ENCODE results near the gene PACRG. TPM values are rescaled to one million over a fixed set of nuclear protein-coding genes. Genes with fewer than 3 reads are reported as not detected.

The PACRG gene
- total RNA-seq, 4 donors from 2014 or later, result 1.7 to 7.7 (median 3.7) TPM

GRCh38 chr6:163339466-163339865 is 611.7 kb downstream of the PACRG start:
- Histone ChIP-seq H3K4me3 (replicated peaks in 1 of 3) (no peak overlapping the region), H3K9me3 (no peaks in the 10 kb centered on the region), H3K36me3 (no peaks in the 10 kb centered on the region), H3K27ac (peak overlapping the region in 1 of 3 donors; percentile 13), H3K27me3 (no peaks in the 10 kb centered on the region), H3K4me1 (peaks cover 0 to 11% of the 10 kb centered on the region in 2 donors)
- TF ChIP-seq, protein P1, sequence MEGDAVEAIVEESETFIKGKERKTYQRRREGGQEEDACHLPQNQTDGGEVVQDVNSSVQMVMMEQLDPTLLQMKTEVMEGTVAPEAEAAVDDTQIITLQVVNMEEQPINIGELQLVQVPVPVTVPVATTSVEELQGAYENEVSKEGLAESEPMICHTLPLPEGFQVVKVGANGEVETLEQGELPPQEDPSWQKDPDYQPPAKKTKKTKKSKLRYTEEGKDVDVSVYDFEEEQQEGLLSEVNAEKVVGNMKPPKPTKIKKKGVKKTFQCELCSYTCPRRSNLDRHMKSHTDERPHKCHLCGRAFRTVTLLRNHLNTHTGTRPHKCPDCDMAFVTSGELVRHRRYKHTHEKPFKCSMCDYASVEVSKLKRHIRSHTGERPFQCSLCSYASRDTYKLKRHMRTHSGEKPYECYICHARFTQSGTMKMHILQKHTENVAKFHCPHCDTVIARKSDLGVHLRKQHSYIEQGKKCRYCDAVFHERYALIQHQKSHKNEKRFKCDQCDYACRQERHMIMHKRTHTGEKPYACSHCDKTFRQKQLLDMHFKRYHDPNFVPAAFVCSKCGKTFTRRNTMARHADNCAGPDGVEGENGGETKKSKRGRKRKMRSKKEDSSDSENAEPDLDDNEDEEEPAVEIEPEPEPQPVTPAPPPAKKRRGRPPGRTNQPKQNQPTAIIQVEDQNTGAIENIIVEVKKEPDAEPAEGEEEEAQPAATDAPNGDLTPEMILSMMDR (IDR thresholded peaks at IDR 0.05), result no peak
- no peak for TF ChIP-seq POLR2A (IDR thresholded peaks at IDR 0.05)
- 60 to 61% methylated on average over 5 of the region's 5 CpGs for WGBS, 2 donors
- intact Hi-C loops (cut with DNase I), result no loop called here
- DNase-seq, result no peak

DNA sequence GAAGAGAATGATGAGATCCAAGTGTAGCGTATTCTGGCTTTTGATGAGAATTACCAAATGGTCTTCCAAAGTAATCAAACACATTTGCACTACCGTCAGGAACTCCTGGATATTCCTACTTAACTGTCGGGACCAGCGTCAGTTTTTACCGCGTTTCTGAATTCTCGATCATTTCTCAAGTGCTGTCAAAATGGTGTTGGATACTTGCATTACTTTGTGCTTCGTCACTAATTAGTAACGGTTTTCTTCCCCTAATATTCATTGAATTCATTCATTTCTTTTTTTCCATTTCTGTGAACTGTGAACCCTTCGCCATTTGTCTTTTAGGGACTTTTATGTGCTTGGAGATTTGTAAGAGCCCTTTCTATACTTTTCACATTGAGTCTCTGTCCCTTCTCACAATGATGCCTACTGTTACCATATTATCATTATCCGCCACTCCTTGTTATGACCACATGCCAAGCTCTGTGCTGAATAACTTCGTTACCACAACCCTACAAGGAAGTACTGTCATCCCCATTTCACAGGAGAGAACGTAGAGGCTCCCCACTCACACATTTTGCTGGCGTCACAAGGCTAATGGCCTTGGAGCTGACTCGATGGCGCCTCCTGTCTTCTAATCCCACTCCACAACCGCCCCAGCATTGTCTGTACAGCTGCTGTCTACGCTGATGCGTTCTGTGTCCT is 612.6 kb downstream of the PACRG start:
- Histone ChIP-seq H3K4me3 (replicated peaks in 1 of 3) (no peak overlapping the region), H3K27ac (no peak overlapping the region), H3K36me3 (no peaks in the 10 kb centered on the region), H3K27me3 (no peaks in the 10 kb centered on the region), H3K4me1 (peaks cover 0 to 6% of the 10 kb centered on the region in 2 donors), H3K9me3 (no peaks in the 10 kb centered on the region)
- no peak for DNase-seq
- intact Hi-C loops (cut with DNase I), result no loop called here
- TF ChIP-seq, protein P1 (IDR thresholded peaks at IDR 0.05), result no peak
- TF ChIP-seq POLR2A (IDR thresholded peaks at IDR 0.05), result no peak
- 96 to 97% methylated on average over 19 of the region's 19 CpGs for WGBS, 2 donors

GRCh38 chr6:163341224-163342061 is 613.7 kb downstream of the PACRG start:
- intact Hi-C loops (cut with DNase I), result no loop called here
- Histone ChIP-seq H3K27me3 (no peaks in the 10 kb centered on the region), H3K4me1 (peaks cover 0 to under 1% of the 10 kb centered on the region in 2 donors), H3K36me3 (no peaks in the 10 kb centered on the region), H3K9me3 (no peaks in the 10 kb centered on the region), H3K27ac (no peak overlapping the region), H3K4me3 (replicated peaks in 1 of 3) (no peak overlapping the region)
- no peak for DNase-seq
- WGBS, 2 donors, result 91% methylated on average over 16 of the region's 16 CpGs
- TF ChIP-seq, protein P1 (IDR thresholded peaks at IDR 0.05), result no peak
- TF ChIP-seq POLR2A (IDR thresholded peaks at IDR 0.05), result no peak

DNA sequence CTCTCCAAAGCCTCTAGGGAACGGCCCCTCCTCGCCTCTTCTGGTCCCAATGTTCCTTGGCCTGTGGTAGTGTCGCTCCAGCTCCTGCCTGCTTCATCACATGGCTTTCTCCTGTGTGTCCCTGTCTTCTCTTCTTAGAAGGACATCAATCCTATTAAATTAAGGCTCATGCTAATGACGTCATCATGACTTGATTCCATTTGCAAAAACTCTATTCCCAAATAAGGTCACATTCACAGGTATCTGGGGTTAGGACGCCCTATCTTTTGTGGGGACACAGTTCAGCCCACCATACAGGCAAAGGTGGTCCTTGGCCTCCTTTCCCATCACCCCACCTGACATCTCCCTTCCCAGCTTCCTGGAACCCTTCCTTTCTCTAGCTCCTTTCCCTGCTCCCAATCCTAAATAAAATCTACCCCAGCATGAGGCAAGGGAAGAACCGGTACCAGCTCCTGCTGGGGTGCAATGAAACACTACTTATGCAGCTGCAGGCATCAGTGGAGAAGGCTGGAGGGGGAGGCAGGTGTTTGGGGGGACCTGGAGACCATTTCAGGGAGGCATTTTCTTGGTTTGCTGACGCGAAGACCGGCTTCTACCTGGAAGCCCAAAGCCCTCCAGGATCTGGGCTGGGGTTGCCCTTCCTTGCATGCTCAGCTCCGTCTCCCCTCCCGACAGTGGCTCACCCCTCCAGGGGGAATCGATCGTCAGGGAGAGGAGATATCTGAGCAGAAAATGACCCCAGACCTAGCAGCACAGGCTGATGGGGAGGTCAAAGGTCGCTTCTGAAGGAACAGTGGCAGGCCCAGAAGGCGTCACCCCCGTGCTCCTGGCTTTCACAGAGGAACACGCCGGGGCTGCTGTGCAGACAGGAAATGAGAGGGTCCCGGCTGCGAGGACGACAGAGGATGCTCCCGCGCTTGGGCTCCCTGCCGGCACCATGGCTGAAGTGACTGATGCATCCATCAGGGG is 615.1 kb downstream of the PACRG start:
- WGBS, 2 donors, result 87 to 88% methylated on average over 23 to 24 of the region's 24 CpGs
- Histone ChIP-seq H3K36me3 (no peaks in the 10 kb centered on the region), H3K4me3 (replicated peaks in 1 of 3) (no peak overlapping the region), H3K4me1 (no peaks in the 10 kb centered on the region), H3K9me3 (no peaks in the 10 kb centered on the region), H3K27me3 (no peaks in the 10 kb centered on the region), H3K27ac (no peak overlapping the region)
- TF ChIP-seq, protein P1 (IDR thresholded peaks at IDR 0.05), result no peak
- no peak for TF ChIP-seq POLR2A (IDR thresholded peaks at IDR 0.05)
- DNase-seq, result no peak
- intact Hi-C loops (cut with DNase I), result no loop called here
